Epithelial cell of esophagus (primary cell): ENCODE data around the gene INO80D.
A peak's percentile ranks its signal among the peaks of the same experiment; 100 is the strongest.
"Not testable (repeated sequence)": the region's sequence is repeated elsewhere in the genome, so short reads cannot be mapped to it uniquely, and the experiment has no call there.

ENCODE experiments used
- DNase-seq: peaks from one replicate; pipeline ENCODE4 v3.0.0; 2010; ENCODE audit warnings: low read depth
- H3K4me3 ChIP-seq: 2 replicates; pipeline ENCODE4 v1.5.1; 2011; ENCODE audit warnings: mild to moderate bottlenecking, low read length, control low read depth
- CTCF ChIP-seq: IDR thresholded peaks from 2 replicates; pipeline ENCODE4 v1.5.1; 2011; ENCODE audit warnings: low read depth, mild to moderate bottlenecking, low read length, control low read depth, inconsistent platforms; ENCODE audit not compliant: insufficient read depth; ENCODE audit errors: missing control alignments

INO80D gene

GRCh38 chr2:206085742-206086445 lies at the start of gene INO80D:
Gene INO80D (minus strand): TSS chr2:206086174. CDS start chr2:206063016, 23,158 bp downstream.
- TF ChIP-seq CTCF, result peak; percentile 68
- peak; percentile 86 for DNase-seq
- peak within 1 kb of the TSS; percentile 84 for H3K4me3 ChIP-seq

GRCh38 chr2:206127656-206128055 lies 41.7 kb upstream of the INO80D start:
- DNase-seq, result peak; percentile 48
- no peak overlapping the region for H3K4me3 ChIP-seq
- TF ChIP-seq CTCF, result peak; percentile 33

- no peak overlapping the region for H3K4me3 ChIP-seq
- TF ChIP-seq CTCF, result no peak
- DNase-seq, result peak; percentile 17
Measured at GRCh38 chr2:206125901-206126300, 39.9 kb upstream of the INO80D start.

- not testable (repeated sequence) for H3K4me3 ChIP-seq, DNase-seq
Measured at GRCh38 chr2:206122569-206122968, 36.6 kb upstream of the INO80D start.

- TF ChIP-seq CTCF, result no peak
Measured at GRCh38 chr2:206116278-206116677, 30.3 kb upstream of the INO80D start.

GRCh38 chr2:206115026-206115578 lies 29.1 kb upstream of the INO80D start:
- no peak for TF ChIP-seq CTCF
- no peak overlapping the region for H3K4me3 ChIP-seq
- peak; percentile 32 for DNase-seq

More at GRCh38 chr2:206116278-206116677, 30.3 kb upstream of the INO80D start:
- no peak for DNase-seq
- no peak overlapping the region for H3K4me3 ChIP-seq

GRCh38 chr2:206112846-206113547 lies 27.0 kb upstream of the INO80D start:
- no peak overlapping the region for H3K4me3 ChIP-seq
- TF ChIP-seq CTCF, result no peak
- DNase-seq, result peak; percentile 26
